H9 (cell line): ENCODE data around the gene DAPK1. TPM values are rescaled to one million over a fixed set of nuclear protein-coding genes. Genes with fewer than 3 reads are reported as not detected.

ENCODE experiments used
- DNase-seq: peaks from one replicate; pipeline ENCODE4 v3.0.0-alpha.2; 2017
- H2AFZ ChIP-seq: one replicate; pipeline ENCODE4 v1.6.1; 2013; ENCODE audit warnings: mild to moderate bottlenecking, low read length, control low read depth, moderate library complexity
- H2AK5ac ChIP-seq: 2 replicates; pipeline ENCODE4 v1.6.1; 2013; ENCODE audit warnings: low read length, control low read depth, mixed read lengths; ENCODE audit not compliant: insufficient read length
- H2BK120ac ChIP-seq: one replicate; pipeline ENCODE4 v1.6.1; 2013; ENCODE audit warnings: low read depth, mild to moderate bottlenecking, low read length, control low read depth, inconsistent platforms; ENCODE audit not compliant: poor library complexity, severe bottlenecking
- H2BK12ac ChIP-seq: 2 replicates; pipeline ENCODE4 v1.6.1; 2013; ENCODE audit warnings: low read length, control low read depth, mixed read lengths, low read depth; ENCODE audit not compliant: insufficient read length
- H2BK15ac ChIP-seq: 2 replicates; pipeline ENCODE4 v1.6.1; 2013; ENCODE audit warnings: low read depth, low read length, control low read depth
- H2BK20ac ChIP-seq: one replicate; pipeline ENCODE4 v1.6.1; 2013; ENCODE audit warnings: low read depth, mild to moderate bottlenecking, low read length, control low read depth, inconsistent platforms; ENCODE audit not compliant: poor library complexity, severe bottlenecking
- H2BK5ac ChIP-seq: 2 replicates; pipeline ENCODE4 v1.6.1; 2013; ENCODE audit warnings: low read length, control low read depth, mixed read lengths; ENCODE audit not compliant: insufficient read length
- H3K14ac ChIP-seq: 2 replicates; pipeline ENCODE4 v1.6.1; 2013; ENCODE audit warnings: low read length, control low read depth; ENCODE audit not compliant: insufficient read depth
- H3K18ac ChIP-seq: 2 replicates; pipeline ENCODE4 v1.6.1; 2013; ENCODE audit warnings: low read depth, mild to moderate bottlenecking, mixed read lengths, low read length, control low read depth; ENCODE audit not compliant: insufficient read length
- H3K23ac ChIP-seq: 2 replicates; pipeline ENCODE4 v1.6.1; 2013; ENCODE audit warnings: low read length, control low read depth, mixed read lengths, low read depth; ENCODE audit not compliant: insufficient read length
- H3K23me2 ChIP-seq: 2 replicates; pipeline ENCODE4 v1.6.1; 2013; ENCODE audit warnings: low read depth, mild to moderate bottlenecking, mixed read lengths, low read length, control low read depth; ENCODE audit not compliant: insufficient read length, poor library complexity, severe bottlenecking
- H3K27ac ChIP-seq: 2 replicates; pipeline ENCODE4 v1.5.1; 2013; ENCODE audit warnings: low read length, control low read depth, mixed read lengths, low read depth; ENCODE audit not compliant: insufficient read length
- H3K27me3 ChIP-seq: 2 replicates; pipeline ENCODE4 v1.6.1; 2013; ENCODE audit warnings: low read length, control low read depth, inconsistent platforms; ENCODE audit not compliant: insufficient read depth
- H3K4ac ChIP-seq: 2 replicates; pipeline ENCODE4 v1.6.1; 2013; ENCODE audit warnings: low read depth, mild to moderate bottlenecking, control low read depth, inconsistent platforms, low read length, moderate library complexity
- H3K4me1 ChIP-seq: 2 replicates; pipeline ENCODE4 v1.6.1; 2013; ENCODE audit warnings: low read length, control low read depth, inconsistent platforms; ENCODE audit not compliant: insufficient read depth
- H3K4me2 ChIP-seq: 2 replicates; pipeline ENCODE4 v1.6.1; 2013; ENCODE audit warnings: low read length, control low read depth, mixed read lengths; ENCODE audit not compliant: insufficient read length, insufficient read depth
- H3K56ac ChIP-seq: 2 replicates; pipeline ENCODE4 v1.6.1; 2013; ENCODE audit warnings: low read depth, mild to moderate bottlenecking, mixed read lengths, low read length, control low read depth; ENCODE audit not compliant: insufficient read length
- H3K79me1 ChIP-seq: 2 replicates; pipeline ENCODE4 v1.6.1; 2013; ENCODE audit warnings: low read depth, mild to moderate bottlenecking, moderate library complexity, low read length, control low read depth, inconsistent platforms; ENCODE audit not compliant: insufficient read depth, poor library complexity, severe bottlenecking
- H3K79me2 ChIP-seq: 2 replicates; pipeline ENCODE4 v1.6.1; 2013; ENCODE audit warnings: low read length, control low read depth, inconsistent platforms; ENCODE audit not compliant: insufficient read depth
- H3K9ac ChIP-seq: 2 replicates; pipeline ENCODE4 v1.6.1; 2013; ENCODE audit warnings: low read length, control low read depth, mixed read lengths; ENCODE audit not compliant: insufficient read length; ENCODE audit errors: extremely low read depth
- H3K9me3 ChIP-seq: one replicate; pipeline ENCODE4 v1.6.1; 2013; ENCODE audit warnings: low read depth, low read length, inconsistent platforms; ENCODE audit not compliant: control insufficient read depth
- H3T11ph ChIP-seq: one replicate; pipeline ENCODE4 v1.6.1; 2013; ENCODE audit warnings: mild to moderate bottlenecking, low read length, control low read depth, inconsistent platforms
- H4K20me1 ChIP-seq: one replicate; pipeline ENCODE4 v1.6.1; 2013; ENCODE audit not compliant: control insufficient read depth, insufficient read length, insufficient read depth
- H4K5ac ChIP-seq: 2 replicates; pipeline ENCODE4 v1.6.1; 2013; ENCODE audit warnings: low read depth, mild to moderate bottlenecking, mixed read lengths, low read length, control low read depth; ENCODE audit not compliant: insufficient read length
- H4K8ac ChIP-seq: replicated peaks from 2 replicates; pipeline ENCODE4 v1.6.1; 2013; ENCODE audit warnings: low read length, control low read depth, mixed read lengths, low read depth; ENCODE audit not compliant: insufficient read length
- H4K91ac ChIP-seq: 2 replicates; pipeline ENCODE4 v1.6.1; 2013; ENCODE audit warnings: low read depth, mild to moderate bottlenecking, moderate library complexity, mixed read lengths, low read length, control low read depth; ENCODE audit not compliant: insufficient read length
- H3K27ac Mint-ChIP-seq, 3 experiments: 2 replicates in 2 of 3; 3 replicates in 1 of 3; pipeline ENCODE4 v1.8.0; 2020 to 2021; ENCODE audit warnings: mixed read lengths in 3 of 3, mild to moderate bottlenecking in 1 of 3, moderate library complexity in 1 of 3
- H3K27me3 Mint-ChIP-seq: 2 replicates; pipeline ENCODE4 v1.8.0; 2021; ENCODE audit warnings: low read depth, mild to moderate bottlenecking, moderate library complexity, mixed read lengths
- H3K36me3 Mint-ChIP-seq, 3 experiments: 2 replicates in 2 of 3; 3 replicates in 1 of 3; pipeline ENCODE4 v1.8.0; 2020 to 2021; ENCODE audit warnings: low read depth in 3 of 3, mixed read lengths in 3 of 3; ENCODE audit not compliant: insufficient read depth in 1 of 3
- H3K4me1 Mint-ChIP-seq, 2 experiments: 2 replicates each; pipeline ENCODE4 v1.8.0; 2020; ENCODE audit warnings: mixed read lengths in 2 of 2
- H3K4me3 Mint-ChIP-seq, 2 experiments: 2 replicates in 1 of 2; 3 replicates in 1 of 2; pipeline ENCODE4 v1.8.0; 2020 to 2021; ENCODE audit warnings: mild to moderate bottlenecking in 2 of 2, mixed read lengths in 2 of 2, moderate library complexity in 1 of 2
- H3K9me3 Mint-ChIP-seq, 2 experiments: 2 replicates in 1 of 2; 3 replicates in 1 of 2; pipeline ENCODE4 v1.8.0; 2020; ENCODE audit warnings: mild to moderate bottlenecking in 2 of 2, mixed read lengths in 2 of 2, moderate library complexity in 1 of 2
- WGBS: extraction: QIAGEN DNeasy Blood & Tissue Kit; methylation state at CpG from one replicate; pipeline ENCODE4 v1.1.7; 2013; ENCODE audit warnings: missing lambda C conversion rate, low lambda C conversion rate, mixed read lengths; ENCODE audit not compliant: insufficient read length; ENCODE audit errors: extremely low coverage; 5-methylcytosine and 5-hydroxymethylcytosine counted together
- total RNA-seq: library from RNA; stranded (reverse); gene quantifications from 2 replicates; pipeline ENCODE4 v1.2.1, GENCODE V29; 2021
- TF ChIP-seq, protein P1 (sequence below): fragments of 200-600 bp; sonication (generic); conservative IDR thresholded peaks from 3 replicates; pipeline ENCODE4 v1.8.0; 2021; ENCODE audit warnings: antibody characterized with exemption, mild to moderate bottlenecking

DAPK1 gene
- total RNA-seq, 1 experiment from 2014 or later = 79.4 TPM

DNA sequence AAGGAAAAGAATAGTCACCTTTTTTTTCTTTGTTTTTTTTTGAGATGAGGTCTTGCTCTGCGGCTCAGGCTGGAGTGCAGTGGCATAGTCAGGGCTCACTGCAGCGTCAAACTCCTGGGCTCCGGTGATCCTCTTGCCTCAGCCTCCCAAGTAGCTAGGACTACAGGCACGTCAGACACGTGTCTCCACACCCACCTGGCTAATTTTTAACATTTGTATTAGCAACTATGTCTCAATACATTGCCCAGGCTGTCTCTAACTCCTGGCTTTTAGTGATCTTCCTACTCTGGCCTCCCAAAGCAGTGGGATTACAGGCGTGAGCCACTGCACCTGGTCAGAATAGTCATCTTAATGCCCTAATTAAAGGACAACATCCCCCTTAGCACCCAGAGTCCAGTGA lies 173.8 kb downstream of the DAPK1 start:
- H3K4me3 Mint-ChIP-seq = no peak overlapping the region
- Histone ChIP-seq H2AK5ac (no peak overlapping the region), H2BK5ac (no peak overlapping the region), H3K23ac (no peak overlapping the region), H3K4me2 (no peak overlapping the region), H2BK20ac (no peak overlapping the region), H3K4me1 (no peaks in the 10 kb centered on the region), H2BK15ac (no peak overlapping the region), H4K5ac (no peak overlapping the region), H3K56ac (no peak overlapping the region), H4K20me1 (peaks cover 3% of the 10 kb centered on the region), H2BK120ac (no peak overlapping the region), H3K18ac (no peak overlapping the region), H3K27ac (no peak overlapping the region), H3K4ac (no peak overlapping the region), H3K9me3 (no peaks in the 10 kb centered on the region), H3T11ph (no peak overlapping the region), H4K8ac (no peak overlapping the region), H4K91ac (no peak overlapping the region), H3K79me2 (no peaks in the 10 kb centered on the region), H3K79me1 (no peaks in the 10 kb centered on the region), H3K14ac (no peak overlapping the region), H2BK12ac (no peak overlapping the region), H3K9ac (no peak overlapping the region), H3K27me3 (no peaks in the 10 kb centered on the region), H2AFZ (no peak overlapping the region), H3K23me2 (no peaks in the 10 kb centered on the region)
- peaks cover 8 to 13% of the 10 kb centered on the region in 2 experiments for H3K9me3 Mint-ChIP-seq
- H3K4me1 Mint-ChIP-seq = 0 out of 4 replicates have a peak, but pooled peaks cover 0 to 2% of the 10 kb centered on the region in 2 experiments
- peak overlapping the region in 1 of 3 experiments; percentile 75; a peak in 2 of 7 replicates for H3K27ac Mint-ChIP-seq
- H3K36me3 Mint-ChIP-seq = peaks cover 36 to 54% (median 41%) of the 10 kb centered on the region in 3 experiments
- DNase-seq = no peak
- no CpG with 5 or more reads among the region's 6 CpGs for WGBS
- H3K27me3 Mint-ChIP-seq = no peaks in the 10 kb centered on the region; the same call in 1 of the 2 replicates
- TF ChIP-seq, protein P1, sequence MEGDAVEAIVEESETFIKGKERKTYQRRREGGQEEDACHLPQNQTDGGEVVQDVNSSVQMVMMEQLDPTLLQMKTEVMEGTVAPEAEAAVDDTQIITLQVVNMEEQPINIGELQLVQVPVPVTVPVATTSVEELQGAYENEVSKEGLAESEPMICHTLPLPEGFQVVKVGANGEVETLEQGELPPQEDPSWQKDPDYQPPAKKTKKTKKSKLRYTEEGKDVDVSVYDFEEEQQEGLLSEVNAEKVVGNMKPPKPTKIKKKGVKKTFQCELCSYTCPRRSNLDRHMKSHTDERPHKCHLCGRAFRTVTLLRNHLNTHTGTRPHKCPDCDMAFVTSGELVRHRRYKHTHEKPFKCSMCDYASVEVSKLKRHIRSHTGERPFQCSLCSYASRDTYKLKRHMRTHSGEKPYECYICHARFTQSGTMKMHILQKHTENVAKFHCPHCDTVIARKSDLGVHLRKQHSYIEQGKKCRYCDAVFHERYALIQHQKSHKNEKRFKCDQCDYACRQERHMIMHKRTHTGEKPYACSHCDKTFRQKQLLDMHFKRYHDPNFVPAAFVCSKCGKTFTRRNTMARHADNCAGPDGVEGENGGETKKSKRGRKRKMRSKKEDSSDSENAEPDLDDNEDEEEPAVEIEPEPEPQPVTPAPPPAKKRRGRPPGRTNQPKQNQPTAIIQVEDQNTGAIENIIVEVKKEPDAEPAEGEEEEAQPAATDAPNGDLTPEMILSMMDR = no peak
